HEK293 (cell line): ENCODE data around the gene KCNJ15.

Experiments
- CTCF ChIA-PET: fragments of 350-600 bp; formaldehyde crosslinking; extraction: SDS; loops from one replicate; lab custom pipeline; 2021; ENCODE audit warnings: antibody characterized with exemption; lab: Yijun Ruan, JAX
- POLR2A ChIA-PET: fragments of 300-600 bp; formaldehyde crosslinking; extraction: SDS; loops from one replicate; lab custom pipeline; 2020; ENCODE audit warnings: antibody characterized with exemption, inconsistent platforms; lab: Yijun Ruan, JAX
- H3K27ac ChIP-seq: fragments of 200-500 bp; sonication (Bioruptor generic); 2 replicates; pipeline ENCODE4 v1.5.1; 2014; ENCODE audit warnings: low read depth, low read length, control low read depth, inconsistent platforms; ENCODE audit errors: extremely low read depth
- H3K36me3 ChIP-seq, 2 experiments: fragments of 200-500 bp in 1 of 2; sonication (Bioruptor generic) in 1 of 2; 1 replicate in 1 of 2; 2 replicates in 1 of 2; pipeline ENCODE4 v1.5.1; 2014 to 2017; ENCODE audit warnings: inconsistent platforms in 2 of 2, low read length in 2 of 2; ENCODE audit not compliant: control insufficient read depth in 2 of 2, insufficient read depth in 1 of 2
- H3K4me1 ChIP-seq: fragments of 200-500 bp; sonication (Bioruptor generic); 2 replicates; pipeline ENCODE4 v1.5.1; 2014; ENCODE audit warnings: mild to moderate bottlenecking, low read length, inconsistent platforms; ENCODE audit not compliant: control insufficient read depth, insufficient read depth
- H3K4me3 ChIP-seq: 2 replicates; pipeline ENCODE4 v1.5.1; 2011; ENCODE audit warnings: low read depth, mild to moderate bottlenecking, control low read depth, low read length, moderate library complexity
- H3K9me3 ChIP-seq: fragments of 200-500 bp; sonication (Bioruptor generic); 2 replicates; pipeline ENCODE4 v1.5.1; 2014; ENCODE audit warnings: low read depth, low read length, inconsistent platforms; ENCODE audit not compliant: control insufficient read depth, insufficient read depth
- GLIS1 ChIP-seq: fragments of 450-650 bp; formaldehyde crosslinking; IDR thresholded peaks from 2 replicates; pipeline ENCODE4 v1.5.1; 2016; ENCODE audit warnings: missing biosample characterization, missing genetic modification characterization
- ZBTB8A ChIP-seq: fragments of 450-650 bp; formaldehyde crosslinking; IDR thresholded peaks from 2 replicates; pipeline ENCODE4 v1.5.1; 2016; ENCODE audit warnings: missing biosample characterization, missing genetic modification characterization
- ZFP41 ChIP-seq: fragments of 450-650 bp; formaldehyde crosslinking; IDR thresholded peaks from 2 replicates; pipeline ENCODE4 v1.5.1; 2016; ENCODE audit warnings: missing biosample characterization, missing genetic modification characterization, borderline replicate concordance
- ZFP69B ChIP-seq: fragments of 450-650 bp; formaldehyde crosslinking; IDR thresholded peaks from 2 replicates; pipeline ENCODE4 v1.5.1; 2016; ENCODE audit warnings: missing biosample characterization, missing genetic modification characterization
- ZNF121 ChIP-seq: fragments of 450-650 bp; formaldehyde crosslinking; IDR thresholded peaks from 2 replicates; pipeline ENCODE4 v1.5.1; 2016; ENCODE audit warnings: missing biosample characterization, missing genetic modification characterization
- ZNF324 ChIP-seq: fragments of 450-650 bp; formaldehyde crosslinking; IDR thresholded peaks from 2 replicates; pipeline ENCODE4 v1.5.1; 2016; ENCODE audit warnings: missing biosample characterization, missing genetic modification characterization
- ZNF416 ChIP-seq: fragments of 450-650 bp; formaldehyde crosslinking; IDR thresholded peaks from 2 replicates; pipeline ENCODE4 v1.5.1; 2016; ENCODE audit warnings: missing biosample characterization, missing genetic modification characterization
- ZNF549 ChIP-seq: fragments of 450-650 bp; IDR thresholded peaks from 2 replicates; pipeline ENCODE4 v1.5.1; 2018; ENCODE audit warnings: missing biosample characterization, missing genetic modification characterization, mild to moderate bottlenecking, inconsistent platforms, moderate library complexity
- ZNF621 ChIP-seq: fragments of 450-650 bp; formaldehyde crosslinking; IDR thresholded peaks from 2 replicates; pipeline ENCODE4 v1.5.1; 2017; ENCODE audit warnings: missing biosample characterization, missing genetic modification characterization
- ZNF629 ChIP-seq: fragments of 450-650 bp; formaldehyde crosslinking; IDR thresholded peaks from 2 replicates; pipeline ENCODE4 v1.5.1; 2017; ENCODE audit warnings: missing biosample characterization, missing genetic modification characterization
- ZNF664 ChIP-seq: fragments of 450-650 bp; formaldehyde crosslinking; IDR thresholded peaks from 2 replicates; pipeline ENCODE4 v1.5.1; 2016; ENCODE audit warnings: missing biosample characterization, missing genetic modification characterization
- ZNF747 ChIP-seq: fragments of 450-650 bp; formaldehyde crosslinking; IDR thresholded peaks from 2 replicates; pipeline ENCODE4 v1.5.1; 2016; ENCODE audit warnings: missing biosample characterization, missing genetic modification characterization
- ZSCAN5A ChIP-seq: fragments of 450-650 bp; formaldehyde crosslinking; IDR thresholded peaks from 2 replicates; pipeline ENCODE4 v1.5.1; 2016; ENCODE audit warnings: missing biosample characterization, missing genetic modification characterization
- TF ChIP-seq, protein P1 (sequence below): fragments of 450-650 bp; formaldehyde crosslinking; IDR thresholded peaks from 2 replicates; pipeline ENCODE4 v1.5.1; 2016; ENCODE audit warnings: missing biosample characterization, missing genetic modification characterization
- TF ChIP-seq, protein P2 (sequence below): fragments of 450-650 bp; formaldehyde crosslinking; IDR thresholded peaks from 2 replicates; pipeline ENCODE4 v1.5.1; 2017; ENCODE audit warnings: missing biosample characterization, missing genetic modification characterization
- TF ChIP-seq, protein P3 (sequence below): fragments of 450-650 bp; formaldehyde crosslinking; IDR thresholded peaks from 2 replicates; pipeline ENCODE4 v1.5.1; 2016; ENCODE audit warnings: missing biosample characterization, missing genetic modification characterization

The KCNJ15 gene

GRCh38 chr21:38307771-38308531 is 51.2 kb downstream of the KCNJ15 start:
- CTCF ChIA-PET: interaction anchor here (1.0 to 2.0 kb wide), 3 partner anchors 45 to 137 kb away, joined by 3 to 9 read pairs (median 5); no protein-coding TSS in a partner anchor
- TF ChIP-seq ZNF324 (tag by site-specific recombination) (no peak), ZNF664 (tag by site-specific recombination) (no peak)
- TF ChIP-seq, protein P1, sequence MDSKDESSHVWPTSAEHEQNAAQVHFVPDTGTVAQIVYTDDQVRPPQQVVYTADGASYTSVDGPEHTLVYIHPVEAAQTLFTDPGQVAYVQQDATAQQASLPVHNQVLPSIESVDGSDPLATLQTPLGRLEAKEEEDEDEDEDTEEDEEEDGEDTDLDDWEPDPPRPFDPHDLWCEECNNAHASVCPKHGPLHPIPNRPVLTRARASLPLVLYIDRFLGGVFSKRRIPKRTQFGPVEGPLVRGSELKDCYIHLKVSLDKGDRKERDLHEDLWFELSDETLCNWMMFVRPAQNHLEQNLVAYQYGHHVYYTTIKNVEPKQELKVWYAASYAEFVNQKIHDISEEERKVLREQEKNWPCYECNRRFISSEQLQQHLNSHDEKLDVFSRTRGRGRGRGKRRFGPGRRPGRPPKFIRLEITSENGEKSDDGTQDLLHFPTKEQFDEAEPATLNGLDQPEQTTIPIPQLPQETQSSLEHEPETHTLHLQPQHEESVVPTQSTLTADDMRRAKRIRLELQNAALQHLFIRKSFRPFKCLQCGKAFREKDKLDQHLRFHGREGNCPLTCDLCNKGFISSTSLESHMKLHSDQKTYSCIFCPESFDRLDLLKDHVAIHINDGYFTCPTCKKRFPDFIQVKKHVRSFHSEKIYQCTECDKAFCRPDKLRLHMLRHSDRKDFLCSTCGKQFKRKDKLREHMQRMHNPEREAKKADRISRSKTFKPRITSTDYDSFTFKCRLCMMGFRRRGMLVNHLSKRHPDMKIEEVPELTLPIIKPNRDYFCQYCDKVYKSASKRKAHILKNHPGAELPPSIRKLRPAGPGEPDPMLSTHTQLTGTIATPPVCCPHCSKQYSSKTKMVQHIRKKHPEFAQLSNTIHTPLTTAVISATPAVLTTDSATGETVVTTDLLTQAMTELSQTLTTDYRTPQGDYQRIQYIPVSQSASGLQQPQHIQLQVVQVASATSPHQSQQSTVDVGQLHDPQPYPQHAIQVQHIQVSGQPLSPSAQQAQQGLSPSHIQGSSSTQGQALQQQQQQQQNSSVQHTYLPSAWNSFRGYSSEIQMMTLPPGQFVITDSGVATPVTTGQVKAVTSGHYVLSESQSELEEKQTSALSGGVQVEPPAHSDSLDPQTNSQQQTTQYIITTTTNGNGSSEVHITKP (tag by site-specific recombination): no peak
- peaks cover 13% of the 10 kb centered on the region for H3K4me1 ChIP-seq
- no peaks in the 10 kb centered on the region for H3K36me3 ChIP-seq
- no peak overlapping the region for H3K4me3 ChIP-seq
- no peaks in the 10 kb centered on the region for H3K9me3 ChIP-seq
- H3K27ac ChIP-seq: no peak overlapping the region
- POLR2A ChIA-PET: no interaction called here

- Histone ChIP-seq H3K27ac (no peak overlapping the region), H3K4me3 (no peak overlapping the region), H3K4me1 (peaks cover 11% of the 10 kb centered on the region), H3K36me3 (no peaks in the 10 kb centered on the region), H3K9me3 (no peaks in the 10 kb centered on the region)
- POLR2A ChIA-PET: no interaction called here
- CTCF ChIA-PET: no interaction called here
- TF ChIP-seq, protein P2, sequence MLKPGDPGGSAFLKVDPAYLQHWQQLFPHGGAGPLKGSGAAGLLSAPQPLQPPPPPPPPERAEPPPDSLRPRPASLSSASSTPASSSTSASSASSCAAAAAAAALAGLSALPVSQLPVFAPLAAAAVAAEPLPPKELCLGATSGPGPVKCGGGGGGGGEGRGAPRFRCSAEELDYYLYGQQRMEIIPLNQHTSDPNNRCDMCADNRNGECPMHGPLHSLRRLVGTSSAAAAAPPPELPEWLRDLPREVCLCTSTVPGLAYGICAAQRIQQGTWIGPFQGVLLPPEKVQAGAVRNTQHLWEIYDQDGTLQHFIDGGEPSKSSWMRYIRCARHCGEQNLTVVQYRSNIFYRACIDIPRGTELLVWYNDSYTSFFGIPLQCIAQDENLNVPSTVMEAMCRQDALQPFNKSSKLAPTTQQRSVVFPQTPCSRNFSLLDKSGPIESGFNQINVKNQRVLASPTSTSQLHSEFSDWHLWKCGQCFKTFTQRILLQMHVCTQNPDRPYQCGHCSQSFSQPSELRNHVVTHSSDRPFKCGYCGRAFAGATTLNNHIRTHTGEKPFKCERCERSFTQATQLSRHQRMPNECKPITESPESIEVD (tag by site-specific recombination): no peak
- no peak for TF ChIP-seq ZSCAN5A (tag by site-specific recombination)
- no peak for TF ChIP-seq GLIS1 (tag by site-specific recombination)
- TF ChIP-seq ZFP41: no peak
- no peak for TF ChIP-seq ZNF621 (tag by site-specific recombination)
- TF ChIP-seq ZNF416: no peak
- TF ChIP-seq ZNF747: no peak
- TF ChIP-seq, protein P3, sequence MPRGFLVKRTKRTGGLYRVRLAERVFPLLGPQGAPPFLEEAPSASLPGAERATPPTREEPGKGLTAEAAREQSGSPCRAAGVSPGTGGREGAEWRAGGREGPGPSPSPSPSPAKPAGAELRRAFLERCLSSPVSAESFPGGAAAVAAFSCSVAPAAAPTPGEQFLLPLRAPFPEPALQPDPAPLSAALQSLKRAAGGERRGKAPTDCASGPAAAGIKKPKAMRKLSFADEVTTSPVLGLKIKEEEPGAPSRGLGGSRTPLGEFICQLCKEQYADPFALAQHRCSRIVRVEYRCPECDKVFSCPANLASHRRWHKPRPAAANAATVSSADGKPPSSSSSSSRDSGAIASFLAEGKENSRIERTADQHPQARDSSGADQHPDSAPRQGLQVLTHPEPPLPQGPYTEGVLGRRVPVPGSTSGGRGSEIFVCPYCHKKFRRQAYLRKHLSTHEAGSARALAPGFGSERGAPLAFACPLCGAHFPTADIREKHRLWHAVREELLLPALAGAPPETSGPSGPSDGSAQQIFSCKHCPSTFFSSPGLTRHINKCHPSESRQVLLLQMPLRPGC (tag by site-specific recombination): no peak
- TF ChIP-seq ZNF121 (tag by site-specific recombination): no peak
- TF ChIP-seq ZFP69B (tag by site-specific recombination): no peak
- TF ChIP-seq ZNF549 (tag by site-specific recombination): no peak
- TF ChIP-seq ZBTB8A: no peak
- TF ChIP-seq ZNF629 (tag by site-specific recombination): no peak
Measured at GRCh38 chr21:38308532-38309119, 51.8 kb downstream of the KCNJ15 start.
